Peyer's patch (tissue), 4 donors: ENCODE measurements around the gene CTNNA1. TPM values are rescaled to one million over a fixed set of nuclear protein-coding genes. Genes with fewer than 3 reads are reported as not detected.

ENCODE experiments used
- DNase-seq, 3 donors: peaks; one replicate each; pipeline ENCODE4 v3.0.0-alpha.2; 2017 to 2019
- H3K27ac ChIP-seq, 4 donors: fragments of 200-600 bp; sonication (generic); one replicate each; pipeline ENCODE4 v1.5.1; 2016 to 2019
- H3K27me3 ChIP-seq, 2 donors: fragments of 200-600 bp; sonication (generic); one replicate each; pipeline ENCODE4 v1.5.1; 2019
- H3K36me3 ChIP-seq, 3 donors: fragments of 200-600 bp; sonication (generic); one replicate each; pipeline ENCODE4 v1.5.1; 2016 to 2019
- H3K4me1 ChIP-seq, 4 donors: fragments of 200-600 bp; sonication (generic); one replicate each; pipeline ENCODE4 v1.5.1; 2016 to 2019
- H3K4me3 ChIP-seq, 4 donors: fragments of 200-600 bp; sonication (generic); 1 replicate in 3 of 4; 2 replicates in 1 of 4; pipeline ENCODE4 v1.5.1; 2016 to 2019; ENCODE audit warnings: mild to moderate bottlenecking in 1 of 4
- H3K9me3 ChIP-seq, 4 donors: fragments of 200-600 bp; sonication (generic); one replicate each; pipeline ENCODE4 v1.5.1; 2016 to 2019; ENCODE audit warnings: mild to moderate bottlenecking in 1 of 4
- POLR2A ChIP-seq, 2 donors: fragments of 450-650 bp; IDR thresholded peaks; one replicate each; pipeline ENCODE4 v1.5.1; 2017; ENCODE audit warnings: antibody characterized with exemption in 2 of 2, mild to moderate bottlenecking in 2 of 2, moderate library complexity in 2 of 2
- total RNA-seq, 4 donors: library from RNA; depleted of rRNA; stranded (reverse); fragments of >200 nt; gene quantifications; one replicate each; pipeline ENCODE4 v1.1.0, GENCODE V29; 2016
- TF ChIP-seq, protein P1 (sequence below), 6 experiments: fragments of 450-650 bp in 4 of 6; fragments of 200-600 bp in 2 of 6; sonication (generic) in 1 of 6; IDR thresholded peaks; one replicate each; pipeline ENCODE4 v1.5.1; 2017 to 2019; ENCODE audit warnings: antibody characterized with exemption in 6 of 6, mild to moderate bottlenecking in 3 of 6, moderate library complexity in 1 of 6

The CTNNA1 gene
- total RNA-seq, 4 donors from 2014 or later: 351 to 516 (median 369) TPM

DNA sequence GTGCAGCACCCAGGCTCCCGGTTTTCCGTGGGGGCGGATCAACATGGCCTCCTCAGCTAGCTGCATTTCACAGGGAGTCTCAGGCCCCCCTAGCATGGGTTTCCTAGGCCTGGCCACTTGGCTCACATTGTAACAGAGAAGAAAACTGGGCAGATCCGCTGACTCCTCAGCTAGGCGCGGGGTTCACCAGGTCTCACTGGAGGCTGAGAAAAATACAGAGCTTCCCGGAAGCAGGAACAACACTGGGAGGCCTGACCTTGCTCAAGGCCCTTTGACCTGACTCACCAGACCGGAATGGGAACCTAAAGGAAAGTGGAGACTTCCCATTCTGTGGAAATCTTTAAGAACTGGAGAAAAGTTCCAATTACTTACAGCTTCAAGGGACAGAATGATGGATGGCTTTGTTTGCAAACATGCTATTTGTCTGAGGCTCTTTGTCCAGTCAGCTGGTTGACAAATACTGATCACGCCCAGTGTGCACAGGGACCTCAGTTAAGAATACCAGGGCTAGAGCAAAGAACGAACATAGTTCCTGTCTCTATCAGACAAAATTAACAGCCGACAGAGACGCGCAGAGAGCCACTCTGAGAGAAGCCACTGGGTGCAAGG lies 210.6 kb downstream of the CTNNA1 start:
- Histone ChIP-seq H3K4me3 (no peak overlapping the region), H3K36me3 (no peaks in the 10 kb centered on the region), H3K4me1 (peaks cover 0 to 32% (median 0%) of the 10 kb centered on the region in 4 donors), H3K27ac (no peak overlapping the region), H3K27me3 (no peaks in the 10 kb centered on the region), H3K9me3 (no peaks in the 10 kb centered on the region)
- no peak for DNase-seq
- TF ChIP-seq, protein P1, sequence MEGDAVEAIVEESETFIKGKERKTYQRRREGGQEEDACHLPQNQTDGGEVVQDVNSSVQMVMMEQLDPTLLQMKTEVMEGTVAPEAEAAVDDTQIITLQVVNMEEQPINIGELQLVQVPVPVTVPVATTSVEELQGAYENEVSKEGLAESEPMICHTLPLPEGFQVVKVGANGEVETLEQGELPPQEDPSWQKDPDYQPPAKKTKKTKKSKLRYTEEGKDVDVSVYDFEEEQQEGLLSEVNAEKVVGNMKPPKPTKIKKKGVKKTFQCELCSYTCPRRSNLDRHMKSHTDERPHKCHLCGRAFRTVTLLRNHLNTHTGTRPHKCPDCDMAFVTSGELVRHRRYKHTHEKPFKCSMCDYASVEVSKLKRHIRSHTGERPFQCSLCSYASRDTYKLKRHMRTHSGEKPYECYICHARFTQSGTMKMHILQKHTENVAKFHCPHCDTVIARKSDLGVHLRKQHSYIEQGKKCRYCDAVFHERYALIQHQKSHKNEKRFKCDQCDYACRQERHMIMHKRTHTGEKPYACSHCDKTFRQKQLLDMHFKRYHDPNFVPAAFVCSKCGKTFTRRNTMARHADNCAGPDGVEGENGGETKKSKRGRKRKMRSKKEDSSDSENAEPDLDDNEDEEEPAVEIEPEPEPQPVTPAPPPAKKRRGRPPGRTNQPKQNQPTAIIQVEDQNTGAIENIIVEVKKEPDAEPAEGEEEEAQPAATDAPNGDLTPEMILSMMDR (IDR thresholded peaks at IDR 0.05): no peak
- TF ChIP-seq POLR2A (IDR thresholded peaks at IDR 0.05): no peak

DNA sequence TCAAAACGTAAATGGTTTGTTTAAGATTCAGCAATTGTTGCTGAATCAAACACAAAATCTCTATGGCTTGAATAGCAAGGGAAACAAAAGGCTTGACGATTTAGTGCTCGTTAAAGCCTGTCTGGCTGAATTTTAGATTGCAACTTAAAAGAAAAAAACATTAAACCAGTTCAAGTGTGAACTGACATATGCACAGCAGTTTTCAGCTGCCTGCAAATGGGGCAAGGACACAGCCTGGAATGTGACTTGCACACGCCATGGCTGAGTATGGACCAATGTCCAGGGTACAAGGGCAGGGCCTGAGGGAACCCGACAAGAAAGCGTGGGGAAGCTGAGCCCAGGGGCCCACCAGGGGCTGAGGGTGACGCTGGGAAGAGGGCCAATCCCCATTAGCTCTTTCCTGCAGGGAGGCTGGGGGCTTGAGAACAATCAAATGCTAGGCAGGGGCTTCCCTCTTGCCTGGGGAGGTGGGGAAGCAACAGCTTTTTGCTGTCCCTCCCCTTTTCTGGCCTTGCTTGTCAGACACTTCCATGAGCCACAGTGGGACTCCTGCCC lies 211.5 kb downstream of the CTNNA1 start:
- Histone ChIP-seq H3K4me3 (no peak overlapping the region), H3K9me3 (no peaks in the 10 kb centered on the region), H3K4me1 (peaks cover 0 to 32% (median 0%) of the 10 kb centered on the region in 4 donors), H3K27ac (peak overlapping the region in 1 of 4 donors; percentile 60), H3K36me3 (no peaks in the 10 kb centered on the region), H3K27me3 (no peaks in the 10 kb centered on the region)
- no peak for TF ChIP-seq POLR2A (IDR thresholded peaks at IDR 0.05)
- TF ChIP-seq, protein P1 (IDR thresholded peaks at IDR 0.05): no peak
- DNase-seq: no peak

DNA sequence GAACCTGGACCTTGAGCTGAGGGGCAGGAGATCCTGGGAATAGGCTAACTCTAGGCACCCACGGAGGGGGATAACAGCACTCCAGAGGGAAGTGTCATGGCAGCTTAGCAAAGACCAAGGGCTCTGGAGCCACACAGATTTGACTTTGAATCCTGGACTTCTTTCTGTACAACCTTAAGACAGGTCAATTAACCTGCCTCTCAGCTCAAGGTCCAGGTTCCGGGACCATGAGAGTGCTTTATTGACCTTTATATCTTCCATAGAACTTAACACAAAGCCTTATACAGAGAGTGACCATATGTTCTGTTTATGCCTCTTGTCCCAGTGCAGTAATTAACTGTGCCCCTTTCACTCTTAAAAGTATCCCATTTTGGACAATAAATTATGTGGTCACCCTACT lies 212.4 kb downstream of the CTNNA1 start:
- Histone ChIP-seq H3K27me3 (no peaks in the 10 kb centered on the region), H3K36me3 (no peaks in the 10 kb centered on the region), H3K4me3 (no peak overlapping the region), H3K4me1 (peaks cover 0 to 32% (median 0%) of the 10 kb centered on the region in 4 donors), H3K27ac (peak overlapping the region in 2 of 4 donors; percentile 15 to 60), H3K9me3 (no peaks in the 10 kb centered on the region)
- no peak for DNase-seq
- TF ChIP-seq, protein P1 (IDR thresholded peaks at IDR 0.05): no peak
- no peak for TF ChIP-seq POLR2A (IDR thresholded peaks at IDR 0.05)

DNA sequence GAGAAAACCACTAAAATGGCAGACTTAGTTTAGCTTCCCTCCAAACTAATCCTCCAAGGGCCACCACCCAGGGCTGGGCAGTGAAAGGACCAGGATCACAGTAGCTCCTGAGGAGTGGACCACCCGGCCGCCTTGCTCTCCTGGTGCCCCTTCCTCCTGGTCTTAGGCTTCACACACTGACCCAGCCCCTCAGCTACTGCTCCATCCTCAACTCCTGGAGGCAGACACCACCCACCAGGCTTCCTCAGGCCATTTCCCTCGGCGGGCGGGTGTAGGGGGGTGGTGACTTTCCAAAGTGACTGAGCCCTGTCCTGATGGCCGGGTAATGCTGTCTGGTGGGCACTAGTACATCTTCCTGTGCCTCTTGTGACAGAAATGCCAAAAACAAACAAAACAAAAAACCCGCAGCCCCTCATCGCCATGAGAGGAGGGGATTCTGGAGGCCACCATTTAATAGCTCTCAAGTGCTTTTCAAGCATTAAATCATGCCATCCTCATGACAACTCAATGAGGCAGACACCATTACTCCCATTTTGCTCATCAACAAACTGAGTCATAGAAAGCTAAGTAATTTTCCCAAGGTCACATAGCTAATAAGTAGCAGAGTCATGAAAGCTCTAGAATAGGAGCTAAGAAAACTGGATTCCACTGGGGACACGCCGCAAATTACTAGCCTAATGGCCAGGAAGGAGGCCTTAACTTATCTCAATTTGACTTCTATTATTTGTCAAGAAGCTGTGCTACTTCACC lies 213.2 kb downstream of the CTNNA1 start:
- no peak for DNase-seq

DNA sequence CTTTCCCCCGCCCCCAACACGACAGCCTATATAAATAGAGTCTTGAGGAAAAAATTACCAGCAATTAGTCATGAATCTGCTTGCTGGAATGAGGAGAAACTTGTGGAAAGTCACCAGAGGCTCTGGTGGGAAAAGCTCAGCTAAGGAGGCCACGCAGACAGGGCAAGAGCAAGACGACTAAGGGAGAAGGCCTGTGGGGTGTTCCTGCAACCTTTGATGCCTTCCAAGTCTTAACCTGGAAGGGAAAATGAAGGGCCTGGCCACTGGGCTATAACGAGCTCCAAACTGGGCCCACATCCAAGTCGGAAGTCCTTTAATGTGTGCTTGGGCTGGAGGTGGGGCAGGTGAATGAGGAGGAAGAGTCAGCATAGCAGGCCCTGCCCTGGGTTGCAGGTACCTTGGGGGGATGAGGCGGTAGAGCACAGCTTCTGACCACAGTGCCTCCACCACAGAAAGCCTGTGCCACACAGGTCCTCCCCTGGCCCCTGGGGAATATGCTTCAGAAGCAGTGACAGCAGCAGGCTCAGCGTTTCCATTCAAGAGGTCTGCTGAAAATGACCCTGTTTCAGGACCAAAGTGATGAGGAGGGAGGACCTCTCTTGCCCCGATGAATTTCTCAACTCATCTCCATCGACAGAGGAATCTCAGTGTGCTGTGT lies 214.7 kb downstream of the CTNNA1 start:
- H3K27me3 ChIP-seq: no peaks in the 10 kb centered on the region
- no peaks in the 10 kb centered on the region for H3K36me3 ChIP-seq
- H3K4me1 ChIP-seq: peaks cover 0 to 32% (median 0%) of the 10 kb centered on the region in 4 donors
- H3K27ac ChIP-seq: peak overlapping the region in 1 of 4 donors; percentile 24
- DNase-seq: peak in 2 of 3 donors; percentile 80 to 86
- H3K9me3 ChIP-seq: no peaks in the 10 kb centered on the region
- TF ChIP-seq, protein P1 (IDR thresholded peaks at IDR 0.05): no peak
- TF ChIP-seq POLR2A (IDR thresholded peaks at IDR 0.05): no peak
- no peak overlapping the region for H3K4me3 ChIP-seq

More for the DNA sequence above, 213.2 kb downstream of the CTNNA1 start:
- Histone ChIP-seq H3K36me3 (no peaks in the 10 kb centered on the region), H3K27me3 (no peaks in the 10 kb centered on the region), H3K9me3 (no peaks in the 10 kb centered on the region), H3K27ac (peak overlapping the region in 1 of 4 donors; percentile 9), H3K4me3 (no peak overlapping the region), H3K4me1 (peaks cover 0 to 32% (median 0%) of the 10 kb centered on the region in 4 donors)
- TF ChIP-seq, protein P1 (IDR thresholded peaks at IDR 0.05): no peak
- TF ChIP-seq POLR2A (IDR thresholded peaks at IDR 0.05): no peak
